Measurements from ENCODE around the gene CHMP6.
"Not testable (repeated sequence)": the region's sequence is repeated elsewhere in the genome, so short reads cannot be mapped to it uniquely, and the experiment has no call there.

Gene CHMP6

DNA sequence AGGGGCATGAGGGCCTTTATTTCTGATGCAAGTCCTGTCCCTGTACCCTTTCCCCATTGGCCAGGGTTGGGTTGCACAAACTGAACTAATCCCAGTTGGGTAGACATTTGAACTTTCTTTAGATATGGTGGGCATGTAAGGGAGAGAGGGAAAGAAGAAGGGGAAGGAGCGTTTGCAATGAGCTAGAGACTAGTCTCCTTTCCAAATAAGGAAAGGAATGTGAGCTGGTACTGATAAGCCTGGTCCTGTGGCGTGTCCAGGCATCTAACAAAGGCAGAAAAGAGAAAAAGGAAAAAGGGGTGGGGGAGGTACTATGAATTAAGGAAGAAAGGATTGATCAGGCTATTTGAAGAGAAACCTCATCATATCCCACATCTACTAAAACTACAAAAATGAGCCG is 20.3 kb downstream of the CHMP6 start:
- no peak for DNase-seq (ENCODE audit: low spot score)
- TF ChIP-seq, protein P1, sequence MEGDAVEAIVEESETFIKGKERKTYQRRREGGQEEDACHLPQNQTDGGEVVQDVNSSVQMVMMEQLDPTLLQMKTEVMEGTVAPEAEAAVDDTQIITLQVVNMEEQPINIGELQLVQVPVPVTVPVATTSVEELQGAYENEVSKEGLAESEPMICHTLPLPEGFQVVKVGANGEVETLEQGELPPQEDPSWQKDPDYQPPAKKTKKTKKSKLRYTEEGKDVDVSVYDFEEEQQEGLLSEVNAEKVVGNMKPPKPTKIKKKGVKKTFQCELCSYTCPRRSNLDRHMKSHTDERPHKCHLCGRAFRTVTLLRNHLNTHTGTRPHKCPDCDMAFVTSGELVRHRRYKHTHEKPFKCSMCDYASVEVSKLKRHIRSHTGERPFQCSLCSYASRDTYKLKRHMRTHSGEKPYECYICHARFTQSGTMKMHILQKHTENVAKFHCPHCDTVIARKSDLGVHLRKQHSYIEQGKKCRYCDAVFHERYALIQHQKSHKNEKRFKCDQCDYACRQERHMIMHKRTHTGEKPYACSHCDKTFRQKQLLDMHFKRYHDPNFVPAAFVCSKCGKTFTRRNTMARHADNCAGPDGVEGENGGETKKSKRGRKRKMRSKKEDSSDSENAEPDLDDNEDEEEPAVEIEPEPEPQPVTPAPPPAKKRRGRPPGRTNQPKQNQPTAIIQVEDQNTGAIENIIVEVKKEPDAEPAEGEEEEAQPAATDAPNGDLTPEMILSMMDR (IDR thresholded peaks at IDR 0.05; ENCODE audit: borderline replicate concordance, control extremely low read depth, extremely low read depth, insufficient read depth, missing control alignments), result no peak
- in situ Hi-C loops (cut with MboI; ENCODE audit: low sequenced_read_pairs, unreplicated experiment), result no loop called here

DNA sequence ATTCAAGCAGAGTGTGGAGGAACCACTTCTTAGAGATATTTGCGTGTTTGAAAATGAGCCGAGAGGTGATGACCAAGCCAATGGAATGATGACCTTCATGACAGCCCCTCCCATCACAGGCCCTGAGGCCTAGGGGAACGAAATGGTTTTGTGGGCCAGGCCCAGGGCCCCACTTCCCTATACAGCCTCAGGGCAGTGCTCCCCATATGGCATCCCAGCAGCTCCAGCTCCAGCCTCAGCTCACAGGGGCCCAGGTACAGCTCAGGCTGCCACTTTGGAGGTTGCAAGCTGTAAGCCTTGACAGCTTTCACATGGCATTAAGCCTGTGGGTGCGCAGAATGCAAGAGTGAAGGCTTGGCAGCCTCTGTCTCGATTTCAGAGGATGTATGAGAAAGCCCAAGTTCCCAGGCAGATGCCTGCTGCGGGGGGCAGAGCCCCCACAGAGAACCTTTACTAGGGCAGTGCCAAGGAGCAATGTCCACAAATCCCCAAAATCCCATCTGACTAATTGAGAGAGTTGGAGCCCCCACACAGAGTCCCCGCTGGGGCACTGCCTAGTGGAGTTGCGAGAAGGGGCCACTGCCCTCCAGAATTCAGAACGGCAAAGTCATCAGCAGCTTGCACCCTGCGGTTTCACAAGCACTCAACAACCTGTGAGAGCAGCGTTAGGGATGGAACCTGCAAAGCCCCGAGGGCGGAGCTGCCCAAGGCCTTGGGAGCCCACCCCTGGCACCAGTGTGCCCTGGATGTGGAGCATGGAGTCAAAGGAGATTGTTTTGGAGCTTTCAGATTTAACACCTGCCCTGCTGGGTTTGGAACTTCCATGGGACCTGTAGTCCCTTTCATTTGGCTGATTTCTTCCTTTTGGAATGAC is 21.2 kb downstream of the CHMP6 start:
- TF ChIP-seq, protein P1 (IDR thresholded peaks at IDR 0.05; ENCODE audit: borderline replicate concordance, control extremely low read depth, extremely low read depth, insufficient read depth, missing control alignments), result no peak
- in situ Hi-C loops (cut with MboI; ENCODE audit: low sequenced_read_pairs, unreplicated experiment), result no loop called here
- DNase-seq (ENCODE audit: low spot score), result no peak

DNA sequence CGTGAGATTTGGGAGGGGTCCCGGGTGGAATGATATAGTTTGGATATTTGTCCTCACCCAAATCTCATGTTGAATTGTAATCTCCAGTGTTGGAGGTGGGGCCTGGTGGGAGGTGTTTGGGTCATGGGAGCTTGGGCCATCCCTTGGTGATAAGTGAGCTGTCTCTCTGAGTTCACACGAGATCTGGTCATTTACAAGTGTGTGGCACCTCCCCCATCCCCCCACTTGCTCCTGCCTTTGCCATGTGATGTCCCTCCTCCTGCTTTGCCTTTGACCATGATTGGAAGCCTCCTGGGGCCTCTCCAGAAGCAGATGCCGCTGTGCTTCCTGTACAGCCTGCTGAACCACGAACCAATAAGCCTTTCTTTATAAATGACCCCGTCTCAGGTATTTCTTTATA is 22.0 kb downstream of the CHMP6 start:
- in situ Hi-C loops (cut with MboI; ENCODE audit: low sequenced_read_pairs, unreplicated experiment), result no loop called here
- TF ChIP-seq, protein P1 (IDR thresholded peaks at IDR 0.05; ENCODE audit: borderline replicate concordance, control extremely low read depth, extremely low read depth, insufficient read depth, missing control alignments), result no peak
- no peak for DNase-seq (ENCODE audit: low spot score)

DNA sequence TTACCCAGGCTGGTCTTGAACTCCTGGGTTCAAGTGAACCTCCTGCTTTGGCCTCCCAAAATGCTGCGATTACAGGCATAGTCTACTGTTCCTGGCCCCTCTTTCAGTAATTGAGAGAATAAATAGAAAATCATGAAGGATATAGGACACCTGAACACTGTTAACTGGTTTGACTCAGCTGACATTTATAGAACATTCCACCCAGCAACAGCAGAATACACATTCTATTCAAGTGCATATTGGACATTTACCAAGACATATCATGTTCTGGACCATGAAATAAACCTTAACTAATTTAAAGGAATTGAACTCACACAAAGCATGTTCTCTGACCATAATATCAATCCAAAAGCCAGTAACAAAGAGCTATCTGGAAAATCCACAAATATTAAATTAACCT is 23.5 kb downstream of the CHMP6 start:
- TF ChIP-seq, protein P1 (IDR thresholded peaks at IDR 0.05; ENCODE audit: borderline replicate concordance, control extremely low read depth, extremely low read depth, insufficient read depth, missing control alignments), result no peak
- DNase-seq (ENCODE audit: low spot score), result no peak
- in situ Hi-C loops (cut with MboI; ENCODE audit: low sequenced_read_pairs, unreplicated experiment), result no loop called here

DNA sequence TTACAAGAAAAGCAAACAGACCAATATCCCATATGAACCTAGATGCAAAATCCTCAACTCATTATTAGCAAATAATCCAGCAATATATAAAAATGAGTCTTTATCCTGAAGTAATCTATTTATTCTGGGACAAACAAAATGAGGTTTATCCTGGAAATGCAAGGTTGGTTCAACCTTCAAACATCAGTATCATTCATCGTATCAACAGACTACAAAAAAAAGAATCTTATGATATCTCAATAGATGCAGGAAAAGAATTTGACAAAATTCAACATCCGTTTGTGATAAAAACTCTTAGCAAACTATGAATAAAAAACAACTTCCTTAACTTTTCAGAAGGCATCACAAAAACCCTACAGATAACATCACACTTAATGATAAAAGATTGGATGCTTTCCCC is 24.9 kb downstream of the CHMP6 start:
- in situ Hi-C loops (cut with MboI; ENCODE audit: low sequenced_read_pairs, unreplicated experiment), result no loop called here
- DNase-seq (ENCODE audit: low spot score), result no peak
- TF ChIP-seq, protein P1 (IDR thresholded peaks at IDR 0.05; ENCODE audit: borderline replicate concordance, control extremely low read depth, extremely low read depth, insufficient read depth, missing control alignments), result no peak

DNA sequence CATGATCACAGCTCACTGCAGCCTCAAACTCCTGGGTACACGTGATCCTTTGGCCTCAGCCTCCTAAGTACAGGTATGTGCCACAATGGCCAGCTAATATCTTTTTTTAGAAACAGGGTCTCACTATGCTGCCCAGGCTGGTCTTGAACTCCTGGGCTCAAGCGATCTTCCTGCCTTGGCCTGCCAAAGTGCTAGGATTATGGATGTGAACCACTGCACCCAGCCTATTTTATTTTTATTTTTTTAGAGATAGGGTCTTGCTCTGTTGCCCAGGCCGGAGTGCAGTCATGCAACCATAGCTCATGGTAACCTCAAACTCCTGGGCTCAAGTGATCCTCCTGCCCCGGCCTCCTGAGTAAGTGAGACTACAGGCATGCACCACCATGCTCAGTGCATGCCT is 25.7 kb downstream of the CHMP6 start:
- in situ Hi-C loops (cut with MboI; ENCODE audit: low sequenced_read_pairs, unreplicated experiment); DNase-seq (ENCODE audit: low spot score): not testable (repeated sequence)

DNA sequence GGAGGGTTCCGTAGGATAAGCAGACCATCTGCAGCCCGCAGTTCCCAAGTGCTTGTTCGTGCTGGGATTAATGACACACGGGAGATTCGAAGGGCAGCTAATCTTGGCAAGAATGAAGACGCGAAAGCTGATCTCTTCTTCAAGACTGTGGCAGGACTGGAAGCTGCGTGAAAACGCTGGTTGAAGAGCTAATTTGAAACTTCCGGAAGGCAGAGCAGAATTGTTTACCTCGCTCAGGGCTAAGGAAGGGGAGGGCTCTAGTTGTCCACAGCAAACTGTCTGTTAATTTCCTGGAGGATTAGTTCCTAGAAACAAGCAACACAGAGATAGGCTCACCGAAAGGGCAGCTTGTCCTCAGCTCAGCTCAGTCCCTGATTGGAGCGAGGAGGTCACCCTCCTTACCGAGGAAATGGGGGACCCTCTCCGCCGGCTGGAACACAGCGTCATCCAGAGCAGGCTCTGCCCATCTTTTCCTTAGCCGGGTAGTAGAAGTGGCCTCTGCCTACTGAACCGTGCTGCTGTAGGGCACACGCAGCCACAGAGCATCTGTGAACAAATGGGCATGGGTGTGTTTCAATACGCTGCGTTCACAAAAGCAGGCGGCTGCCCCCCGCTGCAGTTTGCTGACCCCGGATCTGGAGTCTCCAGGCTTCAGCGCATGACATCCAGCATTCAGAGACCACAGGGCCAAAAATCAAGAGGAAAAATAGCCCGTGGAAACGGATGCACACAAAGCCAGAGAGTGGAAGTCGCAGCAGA is 26.6 kb downstream of the CHMP6 start:
- TF ChIP-seq, protein P1 (IDR thresholded peaks at IDR 0.05; ENCODE audit: borderline replicate concordance, control extremely low read depth, extremely low read depth, insufficient read depth, missing control alignments), result no peak
- in situ Hi-C loops (cut with MboI; ENCODE audit: low sequenced_read_pairs, unreplicated experiment), result no loop called here
- DNase-seq (ENCODE audit: low spot score), result no peak

Data from GM13976 (cell line).